ENCODE results near the gene VNN1. TPM values are rescaled to one million over a fixed set of nuclear protein-coding genes. Genes with fewer than 3 reads are reported as not detected.
A peak's percentile ranks its signal among the peaks of the same experiment; 100 is the strongest.

The VNN1 gene
- total RNA-seq, 1 donor from 2014 or later, result not detected

DNA sequence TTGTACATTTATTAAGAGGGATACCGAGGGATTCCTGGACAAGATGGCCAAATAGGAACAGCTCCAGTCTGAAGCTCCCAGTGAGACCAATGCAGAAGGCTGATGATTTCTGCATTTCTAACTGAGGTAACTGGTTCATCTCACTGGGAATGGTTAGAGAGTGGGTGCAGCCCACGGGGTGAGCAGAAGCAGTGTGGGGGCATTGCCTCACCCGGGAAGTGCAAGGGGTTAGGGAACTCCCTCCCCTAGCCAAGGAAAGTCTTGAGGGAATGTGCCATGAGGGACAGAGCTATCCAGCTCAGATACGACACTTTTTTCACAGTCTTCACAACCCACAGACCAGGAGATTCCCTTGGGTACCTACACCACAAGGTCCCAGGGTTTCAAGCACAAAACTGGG lies 79.1 kb downstream of the VNN1 start:
- Histone ChIP-seq H2AFZ (replicated peaks) (peak overlapping the region; percentile 72), H4K20me1 (ENCODE audit: low read depth) (no peaks in the 10 kb centered on the region), H3K9ac (no peak overlapping the region), H3F3A (ENCODE audit: low read depth) (no peaks in the 10 kb centered on the region), H3K27ac (no peak overlapping the region), H3K4me2 (no peak overlapping the region), H3K27me3 (no peaks in the 10 kb centered on the region), H3K4me1 (no peaks in the 10 kb centered on the region), H3K9me3 (ENCODE audit: low read depth) (no peaks in the 10 kb centered on the region), H3K4me3 (no peak overlapping the region), H3K79me2 (ENCODE audit: low read depth) (no peaks in the 10 kb centered on the region), H3K36me3 (no peaks in the 10 kb centered on the region)
- no peak overlapping the region for H3K4me3 Mint-ChIP-seq
- peaks cover 3% of the 10 kb centered on the region for H3K27me3 Mint-ChIP-seq (ENCODE audit: insufficient read depth, low read depth)
- no peaks in the 10 kb centered on the region for H3K36me3 Mint-ChIP-seq
- no peak for DNase-seq (ENCODE audit: low spot score)
- TF ChIP-seq, protein P1, sequence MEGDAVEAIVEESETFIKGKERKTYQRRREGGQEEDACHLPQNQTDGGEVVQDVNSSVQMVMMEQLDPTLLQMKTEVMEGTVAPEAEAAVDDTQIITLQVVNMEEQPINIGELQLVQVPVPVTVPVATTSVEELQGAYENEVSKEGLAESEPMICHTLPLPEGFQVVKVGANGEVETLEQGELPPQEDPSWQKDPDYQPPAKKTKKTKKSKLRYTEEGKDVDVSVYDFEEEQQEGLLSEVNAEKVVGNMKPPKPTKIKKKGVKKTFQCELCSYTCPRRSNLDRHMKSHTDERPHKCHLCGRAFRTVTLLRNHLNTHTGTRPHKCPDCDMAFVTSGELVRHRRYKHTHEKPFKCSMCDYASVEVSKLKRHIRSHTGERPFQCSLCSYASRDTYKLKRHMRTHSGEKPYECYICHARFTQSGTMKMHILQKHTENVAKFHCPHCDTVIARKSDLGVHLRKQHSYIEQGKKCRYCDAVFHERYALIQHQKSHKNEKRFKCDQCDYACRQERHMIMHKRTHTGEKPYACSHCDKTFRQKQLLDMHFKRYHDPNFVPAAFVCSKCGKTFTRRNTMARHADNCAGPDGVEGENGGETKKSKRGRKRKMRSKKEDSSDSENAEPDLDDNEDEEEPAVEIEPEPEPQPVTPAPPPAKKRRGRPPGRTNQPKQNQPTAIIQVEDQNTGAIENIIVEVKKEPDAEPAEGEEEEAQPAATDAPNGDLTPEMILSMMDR (IDR thresholded peaks at IDR 0.05), result no peak
- no peak for TF ChIP-seq EZH2 (IDR thresholded peaks at IDR 0.05)
- H3K9me3 Mint-ChIP-seq, result peaks cover 6% of the 10 kb centered on the region
- H3K27ac Mint-ChIP-seq, result no peak overlapping the region
- H3K4me1 Mint-ChIP-seq, result peaks cover 6% of the 10 kb centered on the region

DNA sequence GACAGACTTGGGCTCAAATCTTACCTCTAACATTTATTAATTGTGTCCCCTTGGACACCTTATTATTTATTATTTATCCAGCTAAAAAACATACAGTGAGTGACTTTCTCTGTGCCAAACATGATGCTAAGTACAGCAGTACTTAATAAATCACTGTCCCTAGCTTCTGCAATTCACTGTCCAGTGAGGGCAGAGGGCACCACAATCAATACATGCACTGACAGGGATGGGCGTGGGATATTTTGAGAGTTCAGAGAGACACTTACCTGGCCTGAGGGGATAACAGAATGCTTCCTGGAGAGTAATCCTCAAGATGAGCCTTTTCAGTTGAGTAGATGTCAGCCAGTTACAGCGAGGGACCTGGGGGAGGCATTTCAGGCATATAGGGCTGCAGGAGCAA lies 80.5 kb downstream of the VNN1 start:
- no peaks in the 10 kb centered on the region for H3K27me3 ChIP-seq
- Mint-ChIP-seq H3K36me3 (no peaks in the 10 kb centered on the region), H3K4me3 (no peak overlapping the region), H3K4me1 (peaks cover 6% of the 10 kb centered on the region), H3K27ac (no peak overlapping the region), H3K9me3 (peaks cover 6% of the 10 kb centered on the region), H3K27me3 (ENCODE audit: insufficient read depth, low read depth) (peaks cover 3% of the 10 kb centered on the region)
- DNase-seq (ENCODE audit: low spot score), result no peak
- H2AFZ ChIP-seq (replicated peaks), result no peak overlapping the region
- H3K9ac ChIP-seq, result no peak overlapping the region
- no peaks in the 10 kb centered on the region for H3K79me2 ChIP-seq (ENCODE audit: low read depth)
- H3K9me3 ChIP-seq (ENCODE audit: low read depth), result no peaks in the 10 kb centered on the region
- no peak overlapping the region for H3K4me2 ChIP-seq
- no peaks in the 10 kb centered on the region for H3K4me1 ChIP-seq
- H3K4me3 ChIP-seq, result no peak overlapping the region
- no peaks in the 10 kb centered on the region for H3K36me3 ChIP-seq
- no peak overlapping the region for H3K27ac ChIP-seq
- H3F3A ChIP-seq (ENCODE audit: low read depth), result no peaks in the 10 kb centered on the region
- H4K20me1 ChIP-seq (ENCODE audit: low read depth), result no peaks in the 10 kb centered on the region
- TF ChIP-seq, protein P1 (IDR thresholded peaks at IDR 0.05), result no peak
- TF ChIP-seq EZH2 (IDR thresholded peaks at IDR 0.05) (no peak), EZH2phosphoT487 (IDR thresholded peaks at IDR 0.05) (no peak)

Other genes starting within 250 kb of the VNN1 start
- 27.8 and 35.4 TPM in 2 replicates for gene STX7, start 200.9 kb downstream of the VNN1 start, total RNA-seq (ENCODE audit: low replicate concordance)
- not detected in 2 replicates for gene TAAR9, start 175.8 kb downstream of the VNN1 start, total RNA-seq (ENCODE audit: low replicate concordance)
- not detected in 2 replicates for gene TAAR8, start 161.4 kb downstream of the VNN1 start, total RNA-seq (ENCODE audit: low replicate concordance)
- gene TAAR6, start 143.7 kb downstream of the VNN1 start, total RNA-seq (ENCODE audit: low replicate concordance), result not detected in 2 replicates
- not detected in 2 replicates for gene TAAR5, start 124.3 kb downstream of the VNN1 start, total RNA-seq (ENCODE audit: low replicate concordance)
- not detected in 2 replicates for gene TAAR2, start 89.8 kb downstream of the VNN1 start, total RNA-seq (ENCODE audit: low replicate concordance)
- not detected in 2 replicates for gene TAAR1, start 54.9 kb downstream of the VNN1 start, total RNA-seq (ENCODE audit: low replicate concordance)
- not detected in 2 replicates for gene VNN2, start 43.8 kb upstream of the VNN1 start, total RNA-seq (ENCODE audit: low replicate concordance)
- gene SLC18B1, start 84.6 kb upstream of the VNN1 start, total RNA-seq (ENCODE audit: low replicate concordance), result 4.2 and 5.1 TPM in 2 replicates
- 1,494 and 2,045 TPM in 2 replicates for gene RPS12, start 100.5 kb upstream of the VNN1 start, total RNA-seq (ENCODE audit: low replicate concordance)